Dedifferentiated amniotic fluid mesenchymal stem cell (primary cell): ENCODE results near the gene TRPC4.
"Not testable (repeated sequence)": the region's sequence is repeated elsewhere in the genome, so short reads cannot be mapped to it uniquely, and the experiment has no call there.

ENCODE experiments used
- DNase-seq: peaks from one replicate; pipeline ENCODE4 v3.0.0-alpha.2; 2016; ENCODE audit errors: extremely low spot score

Gene TRPC4

DNA sequence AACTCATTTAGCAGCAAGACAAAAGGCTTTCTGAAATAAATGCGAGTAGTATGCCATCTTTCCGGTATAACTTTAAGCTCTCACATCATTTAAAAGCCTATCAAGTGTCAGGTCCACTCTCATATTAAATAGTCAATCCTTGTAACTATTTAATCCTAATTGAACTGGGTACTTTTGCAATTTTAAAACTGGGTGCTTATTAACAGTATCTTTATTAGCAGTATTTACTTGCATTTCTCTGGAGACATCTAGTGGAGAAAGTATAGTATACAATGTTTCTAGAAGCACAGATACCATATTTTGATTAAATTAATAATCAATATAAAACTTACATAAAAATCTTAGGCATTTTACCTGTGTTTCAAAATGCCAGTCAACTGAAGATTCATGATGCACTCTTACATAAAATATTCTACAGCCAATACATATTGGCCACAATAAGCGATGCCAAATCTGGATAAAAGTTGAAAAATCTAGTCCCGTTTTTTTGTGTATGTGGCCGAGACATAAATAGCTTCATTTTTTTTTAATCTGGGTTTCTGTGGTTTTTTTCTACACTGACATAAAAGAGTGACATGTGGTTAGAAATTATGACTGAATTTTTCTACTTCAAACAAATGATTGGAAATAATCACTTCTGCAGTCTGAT is 266.7 kb downstream of the TRPC4 start:
- peak; percentile 55 for DNase-seq

DNA sequence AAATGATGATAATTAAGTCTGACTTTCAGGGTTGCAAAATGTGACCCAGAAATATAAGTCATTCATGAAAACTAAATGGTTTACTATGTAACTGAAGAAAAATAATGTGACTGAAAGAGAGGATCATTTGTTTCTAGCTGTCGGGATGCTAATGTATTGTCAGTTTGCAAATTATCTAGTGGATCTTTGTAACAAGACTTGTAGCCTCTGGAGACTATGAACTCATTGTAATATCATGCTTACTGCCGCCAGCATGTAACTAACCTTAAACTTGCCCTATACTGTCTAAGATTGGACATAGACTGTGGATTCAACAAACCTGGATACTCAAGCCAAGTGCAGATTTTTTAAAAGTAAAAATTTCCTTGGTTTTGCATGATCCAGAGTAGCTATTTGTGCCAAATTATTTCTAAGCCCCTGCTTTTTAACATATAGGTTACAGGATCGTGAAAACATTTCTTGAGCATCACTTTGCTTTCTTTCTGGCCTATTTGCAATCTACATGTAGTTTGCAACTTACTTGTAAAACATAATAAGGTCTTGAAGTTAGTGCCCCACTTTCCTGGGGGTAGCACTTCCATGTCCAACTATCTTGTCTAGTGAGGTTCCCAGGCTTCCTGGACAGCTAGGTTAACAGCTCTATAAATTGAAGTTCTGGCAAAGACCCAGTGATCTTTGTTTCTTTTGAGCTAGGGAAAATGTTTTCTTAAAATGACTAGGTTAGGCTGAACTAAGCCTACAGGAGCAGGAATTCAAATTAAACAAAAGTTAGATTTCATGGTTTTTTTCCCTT is 267.7 kb downstream of the TRPC4 start:
- no peak for DNase-seq

DNA sequence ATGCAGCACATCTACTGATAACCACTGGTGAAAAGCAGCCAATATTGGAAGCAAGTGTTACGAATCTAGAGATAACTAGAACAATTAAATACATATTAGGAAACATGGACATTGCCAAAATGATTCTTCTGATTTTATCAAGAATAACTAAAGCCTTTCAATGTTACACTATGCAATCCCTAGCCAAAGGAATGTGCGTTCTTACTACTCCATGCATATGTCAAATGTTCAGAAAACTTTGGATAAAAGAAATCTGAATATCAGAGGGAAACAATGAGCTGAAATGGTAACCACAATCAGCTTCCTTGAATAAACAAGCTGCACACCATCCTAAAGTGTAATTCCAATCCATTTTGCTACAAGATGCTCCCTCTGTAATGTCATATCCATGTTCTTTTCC is 270.1 kb downstream of the TRPC4 start:
- no peak for DNase-seq

DNA sequence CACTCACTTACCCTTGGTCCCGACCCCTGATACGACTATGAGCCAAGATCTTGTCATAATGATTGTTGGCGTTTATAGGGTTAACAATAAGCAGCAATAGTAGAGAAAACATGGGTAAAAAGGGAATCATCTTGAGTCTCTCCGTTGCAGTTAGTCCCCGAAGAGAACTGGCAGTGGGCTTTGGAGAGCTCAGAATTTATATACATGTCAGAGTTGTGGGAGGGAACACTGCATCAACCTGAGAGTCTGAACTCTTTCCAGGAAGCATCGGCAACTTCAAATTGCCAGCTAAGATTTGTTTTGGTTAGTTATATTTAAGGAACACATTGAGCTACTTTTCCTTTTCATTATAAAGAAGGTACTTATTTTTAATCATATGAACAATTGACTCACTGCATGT is 271.0 kb downstream of the TRPC4 start, which contains the start of gene POSTN:
TSS of gene POSTN (minus strand) at position 172 of the 400 bp plus-strand sequence. CDS start at position 130, 42 bp downstream.
- no peak for DNase-seq

DNA sequence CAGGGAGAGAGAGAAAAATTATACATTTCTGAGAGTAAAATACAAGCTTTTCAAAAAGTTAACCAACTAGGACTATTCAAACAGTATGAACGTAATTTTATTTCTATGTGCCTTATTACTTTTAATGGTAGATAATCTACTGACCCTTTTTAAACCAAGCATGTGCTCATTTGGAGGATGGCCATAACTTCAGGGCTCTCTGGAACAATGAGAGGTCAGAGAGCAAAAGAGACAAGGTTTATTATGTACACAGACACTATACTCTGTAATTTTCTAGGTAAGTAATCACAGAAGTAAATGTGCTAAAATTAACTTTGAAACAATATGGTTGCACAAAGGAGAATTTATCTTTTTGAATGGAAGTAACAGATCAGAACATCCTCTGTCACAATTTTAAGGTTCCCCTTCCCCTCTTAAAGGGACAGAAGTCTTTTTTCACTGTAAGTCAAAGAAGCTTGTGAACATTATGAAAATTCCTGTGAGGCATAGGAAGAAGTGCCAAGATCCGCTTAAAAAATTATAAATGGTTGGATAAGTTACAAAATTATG is 272.0 kb downstream of the TRPC4 start:
- no peak for DNase-seq

DNA sequence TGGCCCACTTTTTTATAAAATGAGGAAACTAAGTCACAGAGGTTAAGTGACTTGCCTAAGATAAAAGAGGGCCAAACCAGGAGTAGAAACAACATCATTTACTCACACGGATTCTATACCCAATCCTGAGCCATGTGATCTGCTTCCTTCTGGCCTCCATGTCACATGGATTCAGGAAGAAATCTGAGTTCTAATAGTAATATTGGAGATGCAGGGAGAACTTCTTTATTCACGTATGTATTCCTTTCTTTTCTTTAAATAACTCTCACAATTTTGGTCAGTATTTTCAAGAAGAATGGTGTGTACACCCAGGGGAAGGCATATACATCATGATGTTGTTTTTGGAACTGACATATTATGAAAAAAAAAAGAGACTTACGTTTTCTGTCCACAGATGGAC is 272.8 kb downstream of the TRPC4 start:
- no peak for DNase-seq

DNA sequence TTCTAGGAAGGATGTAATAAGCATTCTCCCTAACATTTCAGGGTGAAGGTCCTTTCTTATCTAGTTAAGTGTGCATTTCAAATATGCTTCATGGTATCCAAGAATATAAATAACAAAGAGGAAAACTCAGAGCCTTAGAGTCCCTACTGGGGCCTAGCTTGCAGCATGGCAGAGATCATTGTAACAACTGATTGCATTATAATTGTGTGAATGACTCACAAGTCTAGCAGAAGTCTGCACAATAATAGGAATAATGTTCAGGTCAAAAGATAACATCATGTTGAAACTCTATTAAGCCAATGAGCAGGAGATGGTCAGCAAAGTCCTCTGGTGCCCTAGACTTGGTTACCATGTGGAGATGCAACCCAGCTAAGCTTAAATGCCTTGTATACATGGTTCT is 274.4 kb downstream of the TRPC4 start:
- DNase-seq = no peak

DNA sequence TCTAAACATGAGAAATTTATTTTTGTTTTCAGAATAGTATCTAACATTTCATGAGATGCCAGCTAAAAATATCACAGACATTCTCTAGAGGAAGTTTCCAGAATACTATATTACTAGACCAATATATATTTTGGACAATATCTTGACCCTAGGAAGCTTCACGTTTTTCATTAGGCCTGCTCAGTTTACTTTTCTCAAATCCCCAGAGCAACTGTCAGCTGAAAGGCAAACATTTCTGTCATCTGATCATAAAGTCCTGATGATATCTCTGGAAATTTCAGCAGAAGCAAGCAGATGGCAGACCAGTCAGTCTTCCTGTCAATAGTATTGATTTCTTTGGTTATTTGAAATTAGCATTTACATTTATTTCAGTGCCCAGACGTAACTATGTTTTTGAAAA is 275.0 kb downstream of the TRPC4 start:
- DNase-seq = no peak

DNA sequence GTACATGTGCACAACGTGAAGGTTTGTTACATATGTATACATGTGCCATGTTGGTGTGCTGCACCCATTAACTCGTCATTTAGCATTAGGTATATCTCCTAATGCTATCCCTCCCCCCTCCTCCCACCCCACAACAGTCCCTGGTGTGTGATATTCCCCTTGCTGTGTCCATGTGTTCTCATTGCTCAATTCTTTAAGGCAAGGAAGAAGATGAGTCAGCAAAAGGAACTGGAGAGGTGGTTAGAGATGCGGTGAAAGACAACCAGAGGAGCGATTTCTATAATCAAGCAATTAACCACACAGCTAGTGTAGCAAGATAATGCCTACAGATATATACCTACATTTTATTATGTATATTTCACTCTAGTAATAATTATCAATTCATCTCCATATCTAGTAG is 280.2 kb downstream of the TRPC4 start:
- DNase-seq = not testable (repeated sequence)

DNA sequence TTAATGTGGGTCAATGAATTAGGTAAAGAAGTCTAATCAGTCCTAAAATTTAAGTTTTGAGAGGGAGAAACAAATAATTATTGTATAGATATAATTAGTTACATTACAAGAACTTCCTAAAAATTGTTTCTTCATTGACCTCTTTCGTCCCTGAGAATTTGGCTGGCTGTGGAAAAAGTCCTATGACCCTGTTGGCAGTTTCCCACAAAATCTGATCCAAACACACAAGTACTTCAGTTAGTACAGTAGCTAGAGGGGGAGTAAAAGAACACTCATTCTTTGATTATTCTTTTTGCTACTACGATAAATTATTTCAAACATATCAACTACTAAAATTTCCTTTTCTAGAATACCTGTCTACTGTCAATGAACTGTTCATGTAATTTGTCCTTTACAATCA is 282.3 kb downstream of the TRPC4 start:
- DNase-seq = no peak
